ENCODE data around the gene CTDSP2. TPM values are rescaled to one million over a fixed set of nuclear protein-coding genes. Genes with fewer than 3 reads are reported as not detected.

The CTDSP2 gene
- polyA plus RNA-seq, 3 donors: 76.0 to 106 (median 96.4) TPM

DNA sequence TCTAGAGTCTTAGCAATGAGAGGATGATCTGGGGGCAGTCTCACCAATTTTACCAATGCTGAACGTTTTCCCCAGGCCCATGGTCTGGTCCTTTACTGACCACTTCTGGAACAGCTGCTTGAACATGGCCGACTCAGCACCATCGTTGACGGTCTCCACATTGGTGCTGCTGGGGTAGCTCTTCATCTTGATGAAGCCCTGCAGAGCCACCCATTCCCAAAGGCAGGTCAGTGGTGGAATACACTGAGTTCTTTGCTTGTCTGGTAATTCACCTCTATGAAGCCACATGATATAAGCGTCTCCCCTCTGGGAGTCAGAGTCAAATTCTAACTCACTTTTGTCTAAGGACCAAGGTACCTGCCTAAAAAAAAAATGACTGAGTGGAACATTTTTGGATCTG is 38.2 kb downstream of the CTDSP2 start:
- WGBS, 3 donors: 83 to 92% (median 92%) methylated on average over 5 of the region's 5 CpGs
- H3K27ac ChIP-seq (ENCODE audit: low read depth, low read length): no peak overlapping the region

DNA sequence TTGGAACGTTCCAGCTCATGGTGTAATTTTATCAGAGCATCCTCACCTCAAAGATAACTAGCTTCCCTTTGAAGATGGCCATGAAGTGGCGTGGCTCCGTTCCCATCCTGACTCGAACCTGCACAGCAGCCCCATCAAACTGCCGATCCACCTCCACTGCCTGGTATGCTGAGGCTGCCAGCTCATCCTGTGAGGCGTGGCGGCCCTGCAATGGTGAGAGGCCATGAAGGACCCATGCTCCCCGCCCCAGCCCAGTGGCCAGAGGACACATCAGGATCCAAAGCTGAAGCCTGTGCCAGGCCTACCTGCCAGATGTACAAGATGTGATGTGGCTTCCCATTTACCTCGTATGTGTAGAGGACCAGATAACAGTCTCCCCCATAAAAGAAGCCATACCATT is 39.2 kb downstream of the CTDSP2 start:
- 88 to 96% (median 91%) methylated on average over 9 of the region's 9 CpGs for WGBS, 3 donors
- H3K27ac ChIP-seq (ENCODE audit: low read depth, low read length): no peak overlapping the region

- WGBS, 3 donors: 94 to 97% (median 95%) methylated on average over 3 of the region's 3 CpGs
- no peak overlapping the region for H3K27ac ChIP-seq (ENCODE audit: low read depth, low read length)
Measured at GRCh38 chr12:57806677-57807076, 39.9 kb downstream of the CTDSP2 start.

DNA sequence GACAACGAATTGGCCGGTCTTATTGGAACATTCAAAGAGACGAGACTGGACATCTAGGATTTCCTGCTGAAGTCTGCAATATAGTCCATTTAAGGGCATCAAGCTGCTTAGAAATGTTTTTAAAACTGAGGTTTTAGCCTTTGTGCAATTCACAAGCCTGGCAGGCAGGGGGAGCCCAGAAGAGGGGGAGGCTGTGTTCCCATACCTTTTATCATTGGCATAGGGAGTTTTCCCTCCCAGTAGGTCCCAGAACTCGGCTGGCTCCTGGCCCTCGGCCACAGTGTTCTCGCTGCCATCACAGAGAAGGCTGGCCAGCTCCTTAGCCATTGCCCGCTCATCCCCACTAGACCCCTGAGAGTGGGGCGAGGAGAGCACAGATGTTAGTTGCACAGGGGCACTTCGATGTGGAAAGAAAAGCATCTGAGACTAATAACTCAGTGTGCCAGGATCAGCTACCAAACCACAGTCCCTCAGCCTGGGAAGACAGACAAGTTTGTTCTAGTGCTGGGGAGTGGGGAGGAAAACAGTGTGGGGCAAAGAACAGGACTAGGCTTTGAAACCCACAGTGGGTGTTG is 43.1 kb downstream of the CTDSP2 start:
- 40 to 58% (median 43%) methylated on average over 9 of the region's 9 CpGs for WGBS, 3 donors
- no peak overlapping the region for H3K27ac ChIP-seq (ENCODE audit: low read depth, low read length)

DNA sequence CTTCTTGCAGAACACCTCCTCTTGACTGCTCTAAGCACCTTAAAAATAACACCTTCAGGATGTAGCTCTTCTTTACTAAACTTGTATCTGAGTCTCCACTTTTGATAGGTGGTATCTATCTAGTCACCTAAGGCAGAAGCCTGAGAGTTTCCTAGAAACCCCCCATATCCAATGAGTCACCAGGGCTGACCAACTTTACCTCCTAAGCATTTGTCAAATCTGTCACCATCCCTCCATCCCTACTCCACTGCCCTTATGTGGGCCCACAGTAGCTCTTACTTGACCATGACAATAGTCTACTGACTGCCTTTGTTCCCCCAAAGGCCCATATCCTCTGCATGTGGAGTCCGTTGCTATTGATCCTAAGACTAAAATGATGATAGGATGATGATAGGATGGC is 43.9 kb downstream of the CTDSP2 start:
- no peak overlapping the region for H3K27ac ChIP-seq (ENCODE audit: low read depth, low read length)
- 89 to 97% (median 92%) methylated on average over 1 of the region's 1 CpG for WGBS, 3 donors

- no peak overlapping the region for H3K27ac ChIP-seq (ENCODE audit: low read depth, low read length)
- 93 to 97% (median 97%) methylated on average over 3 of the region's 3 CpGs for WGBS, 3 donors
Measured at GRCh38 chr12:57800965-57801364, 45.6 kb downstream of the CTDSP2 start.

- H3K27ac ChIP-seq (ENCODE audit: low read depth, low read length): no peak overlapping the region
- 91 to 96% (median 94%) methylated on average over 1 of the region's 1 CpG for WGBS, 3 donors
Measured at GRCh38 chr12:57797933-57798332, 48.6 kb downstream of the CTDSP2 start.

- no peak overlapping the region for H3K27ac ChIP-seq (ENCODE audit: low read depth, low read length)
- WGBS, 3 donors: 90 to 98% (median 97%) methylated on average over 1 of the region's 1 CpG
Measured at GRCh38 chr12:57796996-57797395, 49.5 kb downstream of the CTDSP2 start.

DNA sequence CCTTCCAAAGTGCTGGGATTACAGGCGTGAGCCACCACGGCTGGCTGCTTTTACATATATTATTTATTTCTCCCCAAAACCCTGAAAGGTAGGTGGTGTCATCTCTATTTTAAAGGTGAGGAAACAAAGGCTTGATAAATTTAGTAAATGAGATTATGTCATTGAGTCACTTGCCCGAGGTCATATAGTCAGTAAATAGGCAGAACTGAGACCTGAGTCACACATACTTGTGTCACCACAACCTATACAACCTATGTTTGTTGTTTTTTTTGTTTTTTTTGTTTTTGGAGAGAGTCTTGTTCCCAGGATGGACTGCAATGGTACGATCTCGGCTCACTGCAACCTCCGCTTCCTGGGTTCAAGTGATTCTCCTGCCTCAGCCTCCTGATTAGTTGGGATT is 51.2 kb downstream of the CTDSP2 start:
- H3K27ac ChIP-seq (ENCODE audit: low read depth, low read length): no peak overlapping the region
- WGBS, 3 donors: 91 to 94% (median 92%) methylated on average over 6 of the region's 6 CpGs

DNA sequence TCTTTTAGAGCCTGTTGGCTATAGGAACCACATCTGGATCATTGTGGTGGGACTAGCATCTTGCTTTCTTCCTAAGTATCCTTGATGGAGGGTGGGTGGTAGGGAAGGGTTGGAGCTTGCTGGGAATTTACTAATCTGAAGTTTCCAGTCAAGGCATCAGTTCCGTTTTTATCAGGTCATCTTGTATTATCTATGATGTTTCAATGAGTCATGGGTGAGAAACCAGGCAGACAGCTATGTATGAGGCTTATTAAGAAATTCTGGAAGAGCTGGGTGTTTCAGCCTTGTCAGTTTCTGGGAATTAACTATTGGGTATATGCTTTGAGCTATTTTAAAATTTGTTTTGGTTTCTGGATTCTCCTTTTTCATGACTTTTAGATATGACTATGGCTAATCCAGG is 52.6 kb downstream of the CTDSP2 start:
- WGBS, 3 donors: 38 to 59% (median 58%) methylated on average over 1 of the region's 1 CpG
- H3K27ac ChIP-seq (ENCODE audit: low read depth, low read length): no peak overlapping the region

DNA sequence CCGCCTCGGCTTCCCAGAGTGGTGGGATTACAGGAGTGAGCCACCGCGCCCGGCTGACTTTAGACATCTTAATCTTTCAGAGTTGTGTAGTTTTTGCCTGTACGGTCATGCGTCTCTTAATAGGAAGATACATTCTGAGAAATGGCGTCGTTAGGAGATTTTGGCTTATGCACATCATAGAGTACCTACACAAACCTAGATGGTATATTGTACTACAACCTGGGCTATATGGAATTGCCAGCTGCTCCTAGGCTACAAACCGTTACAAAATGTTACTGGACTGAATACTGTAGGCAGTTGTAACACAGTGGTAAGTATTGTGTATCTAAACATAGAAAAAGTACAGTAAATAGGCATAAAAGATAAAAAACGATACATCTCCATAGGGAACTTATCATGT is 62.7 kb downstream of the CTDSP2 start:
- 81 to 92% (median 91%) methylated on average over 11 of the region's 11 CpGs for WGBS, 3 donors
- no peak overlapping the region for H3K27ac ChIP-seq (ENCODE audit: low read depth, low read length)

- H3K27ac ChIP-seq (ENCODE audit: low read depth, low read length): no peak overlapping the region
- 69 to 87% (median 84%) methylated on average over 12 of the region's 12 CpGs for WGBS, 3 donors
Measured at GRCh38 chr12:57783466-57783801, 63.1 kb downstream of the CTDSP2 start.

GRCh38 chr12:57782608-57783465 is 63.7 kb downstream of the CTDSP2 start, which contains the start of gene TSFM:
Gene TSFM (plus strand): TSS chr12:57782787. CDS start chr12:57782802, 15 bp downstream.
- 0 to 2% (median 1%) methylated on average over 45 of the region's 45 CpGs for WGBS, 3 donors

GRCh38 chr12:57782243-57782607 is 64.3 kb downstream of the CTDSP2 start:
- 6 to 26% (median 21%) methylated on average over 4 of the region's 4 CpGs for WGBS, 3 donors
- no peak overlapping the region for H3K27ac ChIP-seq (ENCODE audit: low read depth, low read length)

More at GRCh38 chr12:57782608-57783465, 63.7 kb downstream of the CTDSP2 start, which contains the start of gene TSFM:
- no peak within 1 kb of the TSS for H3K27ac ChIP-seq (ENCODE audit: low read depth, low read length)

GRCh38 chr12:57781801-57782200 is 64.7 kb downstream of the CTDSP2 start:
- H3K27ac ChIP-seq (ENCODE audit: low read depth, low read length): no peak overlapping the region
- WGBS, 3 donors: 47 to 71% (median 62%) methylated on average over 2 of the region's 2 CpGs

- H3K27ac ChIP-seq (ENCODE audit: low read depth, low read length): no peak overlapping the region
Measured at GRCh38 chr12:57781244-57781643, 65.3 kb downstream of the CTDSP2 start.

GRCh38 chr12:57780284-57780897 is 66.1 kb downstream of the CTDSP2 start:
- no peak overlapping the region for H3K27ac ChIP-seq (ENCODE audit: low read depth, low read length)
- WGBS, 3 donors: 86 to 87% (median 86%) methylated on average over 4 of the region's 4 CpGs

More at GRCh38 chr12:57781244-57781643, 65.3 kb downstream of the CTDSP2 start:
- 78 to 98% (median 83%) methylated on average over 3 of the region's 3 CpGs for WGBS, 3 donors

GRCh38 chr12:57779736-57780135 is 66.8 kb downstream of the CTDSP2 start:
- WGBS, 3 donors: 45 to 76% (median 59%) methylated on average over 1 of the region's 1 CpG

GRCh38 chr12:57777911-57778310 is 68.6 kb downstream of the CTDSP2 start:
- 92 to 94% (median 92%) methylated on average over 7 of the region's 7 CpGs for WGBS, 3 donors
- no peak overlapping the region for H3K27ac ChIP-seq (ENCODE audit: low read depth, low read length)

More at GRCh38 chr12:57779736-57780135, 66.8 kb downstream of the CTDSP2 start:
- H3K27ac ChIP-seq (ENCODE audit: low read depth, low read length): no peak overlapping the region
